Stomach smooth muscle (tissue), 2 donors: ENCODE results near the gene CADPS.

Experiments
- H3K27ac ChIP-seq: one replicate; pipeline ENCODE4 v1.7.0; 2013; ENCODE audit warnings: mild to moderate bottlenecking, low read length, inconsistent platforms
- H3K27me3 ChIP-seq, 2 donors: one replicate each; pipeline ENCODE4 v1.7.0; 2013; ENCODE audit warnings: low read length in 2 of 2; ENCODE audit not compliant: insufficient read depth in 2 of 2, control insufficient read depth in 1 of 2
- H3K36me3 ChIP-seq, 2 donors: one replicate each; pipeline ENCODE4 v1.7.0; 2013; ENCODE audit warnings: low read length in 2 of 2; ENCODE audit not compliant: control insufficient read depth in 2 of 2, insufficient read depth in 2 of 2
- H3K4me1 ChIP-seq: one replicate; pipeline ENCODE4 v1.7.0; 2013; ENCODE audit warnings: low read length; ENCODE audit not compliant: control insufficient read depth, insufficient read depth
- H3K4me3 ChIP-seq, 2 donors: one replicate each; pipeline ENCODE4 v1.7.0; 2013; ENCODE audit warnings: low read length in 2 of 2
- H3K9ac ChIP-seq, 2 donors: one replicate each; pipeline ENCODE4 v1.7.0; 2013; ENCODE audit warnings: low read length in 2 of 2, mild to moderate bottlenecking in 1 of 2
- H3K9me3 ChIP-seq, 2 donors: one replicate each; pipeline ENCODE4 v1.7.0; 2013; ENCODE audit warnings: low read length in 2 of 2; ENCODE audit not compliant: control insufficient read depth in 2 of 2
- donor health status: healthy.
- donor health status: Pancreatic carcinoma.

CADPS gene

DNA sequence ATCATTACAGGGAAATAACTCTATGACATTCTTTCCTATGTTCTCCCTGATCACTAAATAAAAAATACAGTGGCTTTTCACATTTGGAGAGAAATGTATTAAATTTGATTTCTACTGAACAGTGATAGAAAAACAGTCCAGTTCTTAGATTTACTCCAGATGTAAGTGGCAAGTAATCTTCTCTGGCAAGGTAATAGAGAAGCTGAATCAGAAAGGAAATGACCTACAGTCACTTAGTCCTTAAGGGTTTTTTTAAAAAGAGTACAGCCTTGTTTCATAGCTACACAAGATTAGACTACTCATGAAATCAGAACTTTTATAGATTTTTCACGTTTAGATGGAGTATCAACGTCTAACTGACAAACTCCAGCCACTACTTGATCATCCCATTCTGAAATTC lies 236.9 kb downstream of the CADPS start:
- H3K4me3 ChIP-seq: no peak overlapping the region
- H3K9me3 ChIP-seq: no peaks in the 10 kb centered on the region
- peaks cover 0 to under 1% of the 10 kb centered on the region in 2 donors for H3K27me3 ChIP-seq
- H3K27ac ChIP-seq: no peak overlapping the region
- no peaks in the 10 kb centered on the region for H3K4me1 ChIP-seq
- no peaks in the 10 kb centered on the region for H3K36me3 ChIP-seq
- no peak overlapping the region for H3K9ac ChIP-seq

DNA sequence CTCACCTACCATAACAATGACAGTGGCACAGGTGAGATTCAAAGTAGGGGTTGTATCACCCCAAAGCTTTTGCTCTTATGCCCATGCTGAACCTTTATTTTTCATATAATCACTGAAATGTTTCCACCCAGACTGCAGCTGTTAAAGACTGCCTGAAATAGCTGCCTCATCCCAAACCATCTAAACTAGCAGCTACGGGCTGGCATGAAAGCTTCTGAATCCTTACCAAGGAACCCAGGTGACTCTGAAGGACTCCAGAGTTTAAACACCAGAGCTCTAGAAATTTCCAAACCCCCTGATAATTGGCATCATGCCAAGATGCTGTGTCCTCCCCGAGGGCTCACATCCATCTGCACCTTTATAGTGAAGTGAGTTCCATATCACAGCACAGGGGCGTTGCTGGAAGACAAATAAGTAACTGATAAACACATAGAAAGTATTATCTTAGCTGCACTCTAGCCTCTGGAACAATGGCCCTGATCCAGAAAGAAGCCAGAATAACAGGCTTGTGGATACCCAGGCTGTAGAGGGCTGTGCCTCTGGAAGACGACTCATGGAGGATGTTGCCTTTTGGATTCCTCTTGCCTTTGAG lies 238.9 kb downstream of the CADPS start:
- peaks cover 0 to 3% of the 10 kb centered on the region in 2 donors for H3K27me3 ChIP-seq
- H3K36me3 ChIP-seq: no peaks in the 10 kb centered on the region
- no peak overlapping the region for H3K4me3 ChIP-seq
- no peaks in the 10 kb centered on the region for H3K4me1 ChIP-seq
- no peak overlapping the region for H3K27ac ChIP-seq
- H3K9ac ChIP-seq: no peak overlapping the region
- no peaks in the 10 kb centered on the region for H3K9me3 ChIP-seq

- Histone ChIP-seq H3K4me3 (no peak overlapping the region), H3K4me1 (no peaks in the 10 kb centered on the region), H3K9ac (no peak overlapping the region), H3K36me3 (no peaks in the 10 kb centered on the region), H3K9me3 (no peaks in the 10 kb centered on the region), H3K27ac (no peak overlapping the region), H3K27me3 (peaks cover 0 to 3% of the 10 kb centered on the region in 2 donors)
Observed at GRCh38 chr3:62632510-62633294, 242.5 kb downstream of the CADPS start.

DNA sequence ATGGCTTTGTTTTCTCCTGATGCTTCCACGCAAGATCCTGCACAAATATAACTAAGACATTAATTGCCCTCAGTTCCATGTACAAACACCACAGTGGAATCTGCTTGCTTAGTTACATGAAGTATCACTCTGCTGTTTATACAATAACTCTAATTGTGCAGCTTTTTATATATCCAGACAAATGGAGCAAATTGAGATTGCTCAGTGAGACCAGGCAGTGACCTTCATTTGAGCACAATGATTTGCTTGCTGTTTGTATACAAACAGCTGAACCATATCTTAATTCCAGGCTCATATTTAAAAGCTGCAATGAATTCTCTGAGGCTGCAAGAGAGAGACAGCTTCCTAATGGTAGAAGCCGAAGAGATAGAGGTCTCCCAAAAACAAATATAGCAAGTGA lies 243.7 kb downstream of the CADPS start:
- H3K27ac ChIP-seq: no peak overlapping the region
- H3K4me3 ChIP-seq: no peak overlapping the region
- no peak overlapping the region for H3K9ac ChIP-seq
- peaks cover 0 to 3% of the 10 kb centered on the region in 2 donors for H3K27me3 ChIP-seq
- H3K9me3 ChIP-seq: no peaks in the 10 kb centered on the region
- H3K36me3 ChIP-seq: no peaks in the 10 kb centered on the region
- H3K4me1 ChIP-seq: no peaks in the 10 kb centered on the region

- Histone ChIP-seq H3K4me1 (no peaks in the 10 kb centered on the region), H3K4me3 (no peak overlapping the region), H3K36me3 (no peaks in the 10 kb centered on the region), H3K9ac (no peak overlapping the region), H3K27me3 (peaks cover 0 to 3% of the 10 kb centered on the region in 2 donors), H3K27ac (no peak overlapping the region), H3K9me3 (no peaks in the 10 kb centered on the region)
Observed at GRCh38 chr3:62630664-62631063, 244.6 kb downstream of the CADPS start.

GRCh38 chr3:62625268-62625667 lies 249.9 kb downstream of the CADPS start:
- H3K9me3 ChIP-seq: no peaks in the 10 kb centered on the region
- H3K27ac ChIP-seq: no peak overlapping the region
- H3K36me3 ChIP-seq: no peaks in the 10 kb centered on the region
- no peaks in the 10 kb centered on the region for H3K4me1 ChIP-seq
- peaks cover 0 to 4% of the 10 kb centered on the region in 2 donors for H3K27me3 ChIP-seq
- H3K9ac ChIP-seq: no peak overlapping the region
- H3K4me3 ChIP-seq: no peak overlapping the region

GRCh38 chr3:62624185-62624584 lies 251.0 kb downstream of the CADPS start:
- no peaks in the 10 kb centered on the region for H3K4me1 ChIP-seq
- no peaks in the 10 kb centered on the region for H3K9me3 ChIP-seq
- H3K4me3 ChIP-seq: no peak overlapping the region
- H3K27ac ChIP-seq: no peak overlapping the region
- H3K9ac ChIP-seq: no peak overlapping the region
- no peaks in the 10 kb centered on the region for H3K36me3 ChIP-seq
- H3K27me3 ChIP-seq: peaks cover 0 to 4% of the 10 kb centered on the region in 2 donors

DNA sequence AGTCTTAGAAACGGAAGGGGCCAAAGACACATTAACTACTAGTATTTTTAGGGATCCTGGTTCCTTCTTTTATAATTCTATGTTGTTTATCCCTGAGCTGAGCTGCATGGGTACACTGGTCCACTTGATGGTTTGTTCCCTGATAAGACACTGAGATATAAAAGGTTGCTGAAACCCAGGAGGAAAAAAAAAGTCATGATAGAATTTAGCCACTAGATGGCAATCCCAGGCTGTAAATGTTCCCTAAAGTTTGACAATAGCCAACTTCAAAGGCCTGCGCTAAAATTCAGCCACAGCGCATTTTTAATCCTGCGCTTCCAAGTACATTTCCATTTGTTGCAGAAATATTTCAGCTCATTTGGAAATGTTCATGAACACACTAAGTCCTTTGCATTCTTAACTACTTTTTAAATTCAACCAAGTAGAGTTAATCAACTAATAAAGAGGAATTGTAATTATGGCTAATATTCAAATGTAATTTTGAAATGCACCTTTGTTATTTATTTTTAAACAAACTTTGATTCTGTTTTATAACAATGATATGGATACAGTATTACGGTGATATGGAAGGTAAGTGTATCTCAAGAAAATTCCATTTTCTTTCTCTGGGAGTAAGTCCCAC lies 252.6 kb downstream of the CADPS start:
- Histone ChIP-seq H3K36me3 (no peaks in the 10 kb centered on the region), H3K9me3 (no peaks in the 10 kb centered on the region), H3K4me3 (no peak overlapping the region)

DNA sequence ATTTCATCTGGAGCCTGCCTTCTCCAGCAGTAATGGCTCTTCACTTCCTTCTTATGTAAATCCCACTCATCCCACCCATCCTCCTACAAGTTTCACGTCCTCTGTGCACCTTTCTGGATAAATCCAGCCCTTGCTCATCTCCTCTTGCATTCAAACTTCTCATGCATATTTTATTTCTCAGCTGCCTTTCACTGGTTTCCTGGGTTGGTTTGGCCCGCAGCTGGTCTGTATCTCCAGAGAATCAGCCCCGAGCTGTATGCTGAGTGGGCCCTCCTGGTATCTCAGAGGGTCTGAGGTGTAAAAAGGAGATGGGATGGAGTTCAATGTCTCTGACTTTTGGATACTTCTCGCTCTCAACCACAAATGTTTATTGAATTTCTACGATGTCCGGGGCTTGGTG lies 253.3 kb downstream of the CADPS start:
- Histone ChIP-seq H3K4me1 (no peaks in the 10 kb centered on the region), H3K9ac (no peak overlapping the region), H3K9me3 (no peaks in the 10 kb centered on the region), H3K36me3 (no peaks in the 10 kb centered on the region), H3K4me3 (no peak overlapping the region), H3K27ac (no peak overlapping the region), H3K27me3 (peaks cover 4% of the 10 kb centered on the region in 2 donors)

More for the DNA sequence above, 252.6 kb downstream of the CADPS start:
- Histone ChIP-seq H3K27ac (no peak overlapping the region), H3K9ac (no peak overlapping the region), H3K27me3 (peaks cover 1 to 4% of the 10 kb centered on the region in 2 donors), H3K4me1 (no peaks in the 10 kb centered on the region)

- no peak overlapping the region for H3K9ac ChIP-seq
- no peak overlapping the region for H3K4me3 ChIP-seq
- H3K27ac ChIP-seq: no peak overlapping the region
- no peaks in the 10 kb centered on the region for H3K36me3 ChIP-seq
- no peaks in the 10 kb centered on the region for H3K9me3 ChIP-seq
- H3K4me1 ChIP-seq: no peaks in the 10 kb centered on the region
- peaks cover 4% of the 10 kb centered on the region in 2 donors for H3K27me3 ChIP-seq
Observed at GRCh38 chr3:62621176-62621575, 254.0 kb downstream of the CADPS start.
